GM18909 (cell line): ENCODE results near the gene ANKRD34C.

Source experiments
- ATAC-seq: cut with Tn5 transposase; IDR thresholded peaks from one replicate; pipeline ENCODE4 v1.9.1; 2021; ENCODE audit warnings: mild to moderate bottlenecking; ENCODE audit not compliant: unreplicated experiment, poor library complexity

Gene ANKRD34C

DNA sequence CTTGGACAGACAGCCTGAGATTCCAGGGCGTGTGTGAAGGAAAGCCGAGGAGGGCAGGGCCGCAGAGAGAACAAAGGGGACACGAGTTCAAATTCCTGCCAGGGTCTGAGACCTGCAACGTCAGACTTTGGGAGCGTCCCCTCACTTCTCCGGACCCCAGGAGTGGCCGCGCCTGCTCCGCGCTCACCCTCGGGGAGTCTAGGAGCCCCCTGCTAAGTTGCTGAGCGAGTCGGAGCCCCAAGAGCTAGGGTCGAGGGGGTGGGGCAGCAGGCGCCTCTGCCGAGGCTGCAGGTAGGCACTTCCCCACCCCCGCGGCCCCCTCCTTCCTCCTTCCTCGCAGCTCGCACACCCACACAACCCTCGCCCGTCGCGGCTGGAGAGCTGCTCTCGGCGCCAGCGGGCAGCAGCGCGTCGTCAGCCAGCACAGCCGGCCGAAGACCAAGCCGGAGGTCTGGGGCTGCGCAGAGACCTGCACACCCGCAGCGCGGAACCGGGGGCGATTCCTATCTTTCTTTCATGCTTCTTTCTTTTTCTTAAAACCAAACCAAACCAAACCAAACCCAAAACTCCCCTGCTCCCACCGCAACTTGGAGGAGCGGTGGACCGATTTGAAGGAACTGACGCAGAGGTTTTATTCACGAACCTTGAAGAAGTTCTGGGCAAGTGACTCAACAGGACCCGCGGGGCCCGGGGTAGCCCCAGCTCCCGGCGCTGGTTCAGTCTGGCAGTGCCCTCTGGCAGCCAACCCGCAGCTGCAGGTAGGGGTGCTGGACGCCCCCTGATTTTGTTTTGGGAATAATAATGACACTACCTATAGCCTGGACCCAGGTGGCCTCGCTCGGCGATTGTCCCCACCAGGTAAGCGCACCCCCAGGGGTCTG, at the start of gene ANKRD34C:
ANKRD34C (plus strand) TSS at position 352 of the 881 bp plus-strand sequence. CDS start 10,563 bp downstream, outside the sequence.
- ATAC-seq = no peak

- no peak for ATAC-seq
Observed at GRCh38 chr15:79233236-79233635, 49.3 kb upstream of the ANKRD34C start.

DNA sequence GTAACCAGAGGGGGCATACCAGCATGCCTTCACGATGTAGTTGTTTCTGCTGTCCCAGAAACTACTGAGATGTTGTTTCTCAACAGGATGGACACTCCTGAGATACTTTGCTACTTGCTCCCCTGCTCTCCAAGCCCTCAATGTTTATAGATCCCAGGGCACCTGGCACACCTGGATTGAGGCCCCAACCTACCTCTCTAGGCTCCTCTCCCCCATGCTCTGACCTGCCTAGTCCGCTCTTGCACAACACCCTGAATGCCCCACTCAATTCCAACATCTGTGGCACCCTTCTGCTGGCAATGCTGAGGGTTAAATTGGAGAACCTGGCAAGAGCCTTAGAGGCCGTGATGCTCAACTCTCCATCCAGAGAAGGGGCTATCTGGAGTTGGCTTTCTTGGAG, 42.5 kb upstream of the ANKRD34C start:
- no peak for ATAC-seq

DNA sequence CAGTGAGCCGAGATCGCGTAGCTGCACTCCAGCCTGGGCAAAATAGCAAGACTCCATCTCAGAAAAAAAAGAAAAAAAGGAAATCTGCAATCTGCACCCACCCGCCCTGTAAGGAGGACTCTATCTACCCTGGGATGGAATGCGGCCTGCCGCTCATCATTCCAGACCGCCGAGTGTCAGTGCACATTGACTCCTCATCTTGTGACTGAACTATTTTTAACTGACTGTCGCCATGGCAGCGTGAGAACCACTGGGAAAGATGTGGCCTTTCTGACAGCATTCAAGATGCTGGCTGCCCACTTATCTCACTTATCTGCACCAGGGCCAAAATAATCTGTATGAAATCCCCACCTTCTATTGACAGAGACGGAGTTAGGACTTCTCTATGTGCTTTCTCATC, 38.8 kb upstream of the ANKRD34C start:
- no peak for ATAC-seq

- ATAC-seq = no peak
Observed at GRCh38 chr15:79244876-79245275, 37.6 kb upstream of the ANKRD34C start.

GRCh38 chr15:79248183-79248582, 34.3 kb upstream of the ANKRD34C start:
- ATAC-seq = no peak

DNA sequence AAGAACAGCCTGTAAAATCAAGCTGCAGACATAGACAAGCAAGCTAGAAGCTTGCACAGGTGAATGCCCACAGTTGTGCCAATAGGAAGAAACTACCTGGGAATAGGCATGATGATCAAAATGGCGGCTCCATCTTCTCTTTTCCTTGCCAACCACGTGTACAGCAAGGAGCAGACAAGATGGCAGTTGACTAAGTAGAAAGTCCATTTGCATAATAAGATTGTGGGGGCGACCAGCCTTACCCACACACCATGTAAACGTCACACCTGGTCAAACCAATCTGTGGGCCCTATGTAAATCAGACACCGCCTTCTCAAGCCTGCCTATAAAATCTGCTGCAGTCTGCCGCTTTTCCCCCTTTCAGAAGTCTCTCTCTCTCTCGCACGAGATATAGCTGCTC, 25.1 kb upstream of the ANKRD34C start:
- no peak for ATAC-seq

DNA sequence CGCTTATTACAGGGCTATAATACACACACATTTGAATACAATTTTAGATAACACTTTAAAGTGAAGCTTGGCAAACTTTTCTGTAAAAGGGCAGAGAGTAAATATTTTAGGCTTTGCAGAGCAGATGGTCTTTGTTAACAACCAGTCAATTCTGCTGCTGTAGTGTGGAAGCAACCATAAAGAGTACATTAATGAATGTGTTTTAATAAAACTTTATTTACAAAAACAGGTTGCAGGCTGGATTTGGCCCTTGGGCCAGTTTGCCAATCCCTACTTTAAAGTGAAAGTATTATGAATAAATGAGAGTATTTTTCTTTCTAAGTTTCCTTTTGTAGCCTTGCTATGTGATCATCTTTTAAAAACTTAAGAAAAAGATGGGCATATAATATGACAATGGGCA, 20.7 kb upstream of the ANKRD34C start:
- no peak for ATAC-seq

GRCh38 chr15:79265167-79265566, 17.4 kb upstream of the ANKRD34C start:
- ATAC-seq = no peak

DNA sequence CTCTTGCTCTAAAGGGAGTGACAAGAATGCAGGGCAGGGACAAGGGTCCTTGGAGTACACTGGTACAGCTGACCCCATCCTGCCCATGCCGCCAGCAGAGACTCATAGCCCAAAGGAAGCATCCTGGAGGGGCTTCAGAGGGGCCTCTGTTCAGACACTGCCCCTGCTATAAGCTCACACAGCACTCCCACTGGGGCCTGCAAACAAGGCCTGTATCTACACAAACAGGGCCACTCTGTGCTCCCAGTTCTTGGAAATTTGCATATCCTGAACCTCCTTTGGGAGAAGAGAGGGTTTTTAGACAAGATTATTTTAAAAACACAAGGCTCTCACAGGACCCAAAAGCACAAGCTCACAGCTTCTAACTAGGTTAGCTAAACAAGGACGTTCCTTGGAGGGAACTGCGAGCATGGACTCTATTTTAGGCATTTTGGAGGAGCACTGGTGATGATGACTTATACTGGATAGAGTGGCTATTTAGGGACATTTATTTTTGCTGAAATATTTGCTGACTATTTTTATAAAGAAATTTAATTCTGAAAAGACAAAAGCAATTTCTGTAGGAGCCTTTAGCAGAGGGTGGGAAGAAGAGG, 16.4 kb upstream of the ANKRD34C start:
- ATAC-seq = no peak

DNA sequence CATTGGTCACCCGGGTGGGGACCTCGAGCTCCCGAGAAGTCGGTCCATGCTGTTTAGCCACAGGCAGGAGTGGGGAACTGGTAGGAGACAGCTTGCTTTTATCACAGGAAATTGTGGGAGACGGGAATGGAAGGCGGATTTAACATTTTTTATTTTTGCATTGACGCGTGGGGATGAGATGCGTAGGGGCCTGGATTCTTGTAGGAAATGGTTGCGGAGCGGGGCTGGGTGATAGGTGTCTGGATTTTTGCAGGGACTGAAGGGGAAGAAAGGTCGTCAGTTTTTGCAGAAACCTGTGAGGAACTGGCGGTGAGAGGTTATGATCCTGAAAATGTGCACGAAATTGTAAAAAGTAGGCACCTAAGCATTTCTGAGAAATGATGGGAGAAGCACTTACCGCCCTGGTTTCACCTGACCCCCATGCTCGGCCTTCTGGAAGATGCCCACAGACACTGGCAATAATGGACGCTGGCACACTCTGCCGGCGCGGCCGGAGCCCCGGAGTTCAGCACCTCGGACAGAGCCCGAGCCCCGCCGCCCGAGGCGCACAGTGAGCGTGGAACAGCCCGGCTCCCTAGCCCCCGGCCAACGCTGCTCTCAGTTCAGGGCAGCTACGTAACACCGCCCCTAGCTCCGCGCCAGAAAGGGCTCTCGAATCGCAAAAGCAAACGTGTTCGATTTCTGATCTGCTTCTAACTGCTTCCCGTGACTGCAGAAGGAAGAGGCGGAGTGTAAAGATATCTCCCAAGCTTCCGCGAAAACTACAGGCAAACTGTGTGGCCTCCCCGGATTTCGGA, 928 bp downstream of the ANKRD34C start:
- ATAC-seq = no peak

- no peak for ATAC-seq
Observed at GRCh38 chr15:79290642-79291275, 8.2 kb downstream of the ANKRD34C start.

GRCh38 chr15:79292011-79292410, 9.5 kb downstream of the ANKRD34C start:
- no peak for ATAC-seq

DNA sequence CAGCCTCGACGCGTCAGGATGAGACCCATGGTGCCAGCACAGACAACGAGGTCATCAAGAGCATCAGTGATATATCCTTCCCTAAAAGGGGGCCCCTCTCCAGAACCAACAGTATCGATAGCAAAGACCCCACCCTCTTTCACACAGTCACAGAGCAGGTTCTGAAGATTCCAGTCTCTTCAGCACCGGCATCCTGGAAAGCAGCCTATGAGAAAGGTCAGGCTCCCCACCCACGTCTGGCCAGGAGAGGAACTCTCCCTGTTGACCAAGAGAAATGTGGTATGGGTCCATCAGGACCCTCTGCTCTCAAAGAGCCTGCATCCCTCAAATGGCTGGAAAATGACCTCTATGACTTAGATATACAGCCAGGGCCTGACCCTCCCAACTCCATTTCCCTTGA, 11.6 kb downstream of the ANKRD34C start:
- no peak for ATAC-seq

- ATAC-seq = no peak
Observed at GRCh38 chr15:79296583-79296982, 14.1 kb downstream of the ANKRD34C start.

DNA sequence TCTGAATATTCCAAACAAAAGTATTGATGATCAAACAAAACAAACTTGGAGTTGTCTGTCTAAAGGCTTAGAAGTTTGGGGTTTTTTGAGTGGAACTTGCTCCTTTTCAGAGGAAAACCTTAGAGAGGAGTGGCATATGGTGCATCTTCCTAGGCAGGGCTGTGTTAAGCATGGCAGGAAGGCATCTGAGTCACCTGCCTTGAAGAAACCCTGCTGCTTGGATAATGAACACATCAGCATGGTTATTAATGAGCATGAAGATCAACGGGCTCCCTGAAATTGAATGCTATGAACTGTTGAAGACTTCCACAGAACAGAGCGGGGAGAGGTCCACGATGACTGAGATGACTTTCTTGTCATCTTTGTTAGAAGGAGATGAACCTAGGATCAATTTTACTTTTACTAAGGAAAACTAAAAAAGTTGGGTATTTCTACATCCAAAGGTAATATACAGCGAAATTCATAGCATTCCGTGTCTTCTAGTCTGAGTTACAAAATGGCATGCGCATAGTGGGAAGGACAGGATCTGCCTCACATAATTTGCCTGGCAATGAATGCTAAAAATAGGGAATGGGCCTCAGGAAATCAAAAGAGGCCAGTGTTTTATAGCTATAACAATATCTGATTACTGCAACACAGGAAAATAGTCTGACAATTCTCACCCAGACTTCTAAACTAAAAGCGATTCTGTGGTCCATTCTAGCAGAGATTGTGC, 16.8 kb downstream of the ANKRD34C start:
- no peak for ATAC-seq

DNA sequence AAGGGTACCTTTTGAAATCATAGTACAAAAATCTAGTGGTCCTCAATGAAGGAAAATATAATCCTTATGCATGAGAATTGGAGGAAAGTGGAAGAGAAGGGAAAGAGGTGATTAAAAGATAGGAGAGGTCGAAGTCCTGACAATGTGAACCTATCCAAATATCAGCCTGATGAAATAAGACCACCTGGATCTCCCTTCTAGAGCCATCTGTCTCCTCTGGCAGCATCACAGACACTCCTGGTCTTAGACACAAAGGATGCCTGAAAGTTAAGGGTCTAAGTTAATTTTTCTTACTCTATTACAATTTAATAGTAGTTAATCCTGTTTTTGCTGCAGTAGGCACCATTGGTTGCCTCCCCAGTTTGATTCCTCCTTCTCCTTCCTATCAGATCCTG, 17.3 kb downstream of the ANKRD34C start:
- no peak for ATAC-seq

GRCh38 chr15:79307251-79307650, 24.7 kb downstream of the ANKRD34C start:
- no peak for ATAC-seq

DNA sequence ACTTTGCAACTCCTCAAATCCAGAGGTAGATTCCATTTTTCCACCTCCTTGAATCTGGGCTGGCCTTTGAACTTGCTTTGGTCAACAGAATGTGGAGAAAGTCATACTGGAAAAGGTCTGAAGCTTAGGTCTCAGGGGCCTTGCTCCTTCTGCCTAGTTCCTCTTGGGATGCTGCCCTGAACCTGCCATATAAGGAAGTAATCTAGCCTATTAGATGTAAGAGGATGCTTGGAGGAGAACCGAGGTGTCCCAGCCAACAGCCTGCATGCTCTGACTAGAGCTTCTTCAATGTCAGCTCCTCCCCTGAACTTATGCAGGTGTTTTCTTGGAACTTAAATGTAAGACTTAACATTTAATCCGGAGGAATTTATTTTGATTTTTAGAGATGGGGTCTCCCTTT, 26.4 kb downstream of the ANKRD34C start:
- ATAC-seq = no peak

DNA sequence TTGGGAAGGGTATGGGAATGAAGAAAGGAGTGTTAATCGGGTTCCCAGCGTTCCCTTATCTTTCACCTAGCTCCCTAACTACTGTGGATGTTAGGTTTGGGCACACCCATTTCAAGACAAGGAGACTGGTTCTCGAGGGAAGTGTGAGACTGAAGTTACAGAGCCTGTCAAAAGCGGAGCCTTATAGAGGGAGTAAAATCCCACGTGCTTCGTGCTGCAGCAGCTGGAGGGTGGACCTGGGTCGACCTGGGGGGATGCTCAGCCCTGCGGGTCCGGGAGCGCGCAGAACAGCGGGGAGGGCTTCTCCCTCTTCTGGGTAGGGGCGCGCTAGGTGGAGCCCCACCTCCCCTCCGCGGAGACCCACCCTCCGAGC, 28.1 kb downstream of the ANKRD34C start:
- ATAC-seq = peak; percentile 43
